GM10266 (cell line): ENCODE data around the gene KATNA1.

Experiments
- DNase-seq: peaks from one replicate; pipeline ENCODE4 v3.0.0; 2012; ENCODE audit errors: extremely low spot score
- CTCF ChIP-seq: IDR thresholded peaks from 2 replicates; pipeline ENCODE4 v1.5.1; 2012; ENCODE audit warnings: mild to moderate bottlenecking, low read depth; ENCODE audit not compliant: control insufficient read depth, insufficient read depth; ENCODE audit errors: missing control alignments

The KATNA1 gene

GRCh38 chr6:149608381-149608982 is 40.0 kb downstream of the KATNA1 start:
- TF ChIP-seq CTCF = no peak
- no peak for DNase-seq

GRCh38 chr6:149600508-149600907 is 48.0 kb downstream of the KATNA1 start:
- no peak for DNase-seq
- TF ChIP-seq CTCF = no peak

- no peak for TF ChIP-seq CTCF
- no peak for DNase-seq
These were observed 55.1 kb downstream of the KATNA1 start for GRCh38 chr6:149593408-149593807.

GRCh38 chr6:149592983-149593382 is 55.5 kb downstream of the KATNA1 start:
- no peak for TF ChIP-seq CTCF
- no peak for DNase-seq

GRCh38 chr6:149586149-149586548 is 62.4 kb downstream of the KATNA1 start:
- TF ChIP-seq CTCF = no peak
- DNase-seq = no peak

GRCh38 chr6:149581349-149581748 is 67.2 kb downstream of the KATNA1 start:
- no peak for DNase-seq
- no peak for TF ChIP-seq CTCF

- no peak for DNase-seq
- TF ChIP-seq CTCF = no peak
These were observed 67.6 kb downstream of the KATNA1 start for GRCh38 chr6:149580880-149581279.
